IPS DF 6.9 (cell line): ENCODE data around the gene CELF2.

ENCODE experiments used
- DNase-seq: peaks from one replicate; pipeline ENCODE4 v3.0.0-alpha.2; 2013; ENCODE audit warnings: low read depth, low spot score
- H3K27ac ChIP-seq: one replicate; pipeline ENCODE4 v1.5.1; 2013; ENCODE audit warnings: low read length, control low read depth
- H3K27me3 ChIP-seq: 2 replicates; pipeline ENCODE4 v1.6.1; 2013; ENCODE audit warnings: mild to moderate bottlenecking, low read length; ENCODE audit not compliant: control insufficient read depth, insufficient read depth
- H3K36me3 ChIP-seq: 2 replicates; pipeline ENCODE4 v1.6.1; 2013; ENCODE audit warnings: low read length; ENCODE audit not compliant: control insufficient read depth, insufficient read depth
- H3K4me1 ChIP-seq: 2 replicates; pipeline ENCODE4 v1.6.1; 2013; ENCODE audit warnings: low read length; ENCODE audit not compliant: control insufficient read depth, insufficient read depth
- H3K4me3 ChIP-seq: 2 replicates; pipeline ENCODE4 v1.5.1; 2013; ENCODE audit warnings: mild to moderate bottlenecking, low read length
- H3K9me3 ChIP-seq: 2 replicates; pipeline ENCODE4 v1.6.1; 2013; ENCODE audit warnings: low read length, inconsistent platforms; ENCODE audit not compliant: control insufficient read depth, insufficient read depth
- WGBS: extraction: QIAGEN DNeasy Blood & Tissue Kit; methylation state at CpG from one replicate; pipeline ENCODE4 v1.1.7; 2013; ENCODE audit warnings: mixed read lengths, missing lambda C conversion rate; ENCODE audit not compliant: insufficient read length, insufficient coverage; 5-methylcytosine and 5-hydroxymethylcytosine counted together

CELF2 gene

DNA sequence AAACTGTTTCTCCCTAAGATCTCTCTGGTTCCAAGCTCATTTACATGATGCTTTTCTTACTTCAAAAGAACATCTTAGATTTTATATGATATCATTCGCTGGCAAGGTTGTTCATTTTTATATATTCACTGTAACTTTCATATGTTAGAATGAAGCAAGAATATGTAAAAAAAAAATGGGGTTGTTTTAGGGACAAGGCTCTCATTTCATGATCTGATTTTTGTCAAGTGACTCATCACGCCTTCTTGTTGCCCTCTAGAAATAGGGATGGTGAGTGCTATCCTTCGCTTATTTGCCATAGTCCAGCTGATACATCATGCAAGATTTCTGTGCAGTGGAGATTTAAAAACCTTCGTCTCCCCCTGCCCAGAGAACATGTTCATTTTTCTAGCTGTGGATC lies 14.0 kb upstream of the CELF2 start:
- H3K27ac ChIP-seq, result no peak overlapping the region
- 0 out of 2 replicates have a peak, but pooled peaks cover 1% of the 10 kb centered on the region for H3K4me1 ChIP-seq
- WGBS, result no CpG with 5 or more reads among the region's 4 CpGs

GRCh38 chr10:11004144-11005077 lies 13.3 kb upstream of the CELF2 start:
- WGBS, result no CpG with 5 or more reads among the region's 15 CpGs
- Histone ChIP-seq H3K27me3 (no peaks in the 10 kb centered on the region), H3K9me3 (no peaks in the 10 kb centered on the region)

More for the DNA sequence above, 14.0 kb upstream of the CELF2 start:
- Histone ChIP-seq H3K4me3 (no peak overlapping the region), H3K36me3 (no peaks in the 10 kb centered on the region), H3K27me3 (no peaks in the 10 kb centered on the region), H3K9me3 (no peaks in the 10 kb centered on the region)
- DNase-seq, result no peak

DNA sequence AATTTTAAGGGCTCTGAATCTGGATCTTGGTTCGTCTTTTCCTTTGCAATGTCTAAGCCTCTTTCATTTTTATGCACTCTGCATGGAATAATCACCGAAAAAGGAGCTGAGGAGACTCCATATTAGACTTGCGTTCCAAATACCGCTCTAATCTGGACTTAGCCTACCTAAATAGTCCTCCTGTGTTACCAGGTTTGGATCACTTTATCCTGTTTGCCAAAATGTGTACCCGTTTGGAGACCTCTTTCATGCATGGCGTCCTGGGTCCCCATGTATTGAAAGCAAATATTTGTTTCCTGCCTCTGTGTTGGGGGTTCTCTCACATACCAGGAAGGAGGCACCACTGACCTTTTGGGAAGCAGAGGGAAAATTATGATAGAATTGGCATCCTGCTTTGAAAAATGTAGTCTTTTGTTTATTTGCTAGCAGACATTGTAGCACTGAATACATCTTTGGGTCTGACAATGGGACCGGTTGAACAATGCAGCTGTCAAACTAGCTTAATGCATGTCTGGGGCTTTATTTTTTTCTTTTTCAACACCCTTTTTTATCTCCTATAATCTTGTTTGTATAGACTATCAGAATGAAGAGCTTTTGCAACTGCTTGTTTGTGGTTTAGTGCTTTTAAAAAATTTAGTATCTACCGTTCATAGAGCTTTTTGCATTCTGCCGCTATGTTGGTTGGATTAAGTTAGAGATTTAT lies 11.8 kb upstream of the CELF2 start:
- Histone ChIP-seq H3K27ac (no peak overlapping the region), H3K27me3 (no peaks in the 10 kb centered on the region), H3K9me3 (no peaks in the 10 kb centered on the region), H3K36me3 (no peaks in the 10 kb centered on the region), H3K4me1 (0 out of 2 replicates have a peak, but pooled peaks cover 1% of the 10 kb centered on the region), H3K4me3 (no peak overlapping the region)
- WGBS, result no CpG with 5 or more reads among the region's 9 CpGs
- no peak for DNase-seq

More at GRCh38 chr10:11004144-11005077, 13.3 kb upstream of the CELF2 start:
- 0 out of 2 replicates have a peak, but pooled peaks cover 1% of the 10 kb centered on the region for H3K4me1 ChIP-seq
- no peak for DNase-seq
- H3K4me3 ChIP-seq, result no peak overlapping the region
- no peak overlapping the region for H3K27ac ChIP-seq
- H3K36me3 ChIP-seq, result no peaks in the 10 kb centered on the region

- H3K9me3 ChIP-seq, result no peaks in the 10 kb centered on the region
- no peak for DNase-seq
- H3K36me3 ChIP-seq, result no peaks in the 10 kb centered on the region
- no peak overlapping the region for H3K4me3 ChIP-seq
- H3K27me3 ChIP-seq, result no peaks in the 10 kb centered on the region
- H3K27ac ChIP-seq, result no peak overlapping the region
- no CpG with 5 or more reads among the region's 3 CpGs for WGBS
- H3K4me1 ChIP-seq, result 0 out of 2 replicates have a peak, but pooled peaks cover 1% of the 10 kb centered on the region
Measured at GRCh38 chr10:11006428-11006825, 11.2 kb upstream of the CELF2 start.

DNA sequence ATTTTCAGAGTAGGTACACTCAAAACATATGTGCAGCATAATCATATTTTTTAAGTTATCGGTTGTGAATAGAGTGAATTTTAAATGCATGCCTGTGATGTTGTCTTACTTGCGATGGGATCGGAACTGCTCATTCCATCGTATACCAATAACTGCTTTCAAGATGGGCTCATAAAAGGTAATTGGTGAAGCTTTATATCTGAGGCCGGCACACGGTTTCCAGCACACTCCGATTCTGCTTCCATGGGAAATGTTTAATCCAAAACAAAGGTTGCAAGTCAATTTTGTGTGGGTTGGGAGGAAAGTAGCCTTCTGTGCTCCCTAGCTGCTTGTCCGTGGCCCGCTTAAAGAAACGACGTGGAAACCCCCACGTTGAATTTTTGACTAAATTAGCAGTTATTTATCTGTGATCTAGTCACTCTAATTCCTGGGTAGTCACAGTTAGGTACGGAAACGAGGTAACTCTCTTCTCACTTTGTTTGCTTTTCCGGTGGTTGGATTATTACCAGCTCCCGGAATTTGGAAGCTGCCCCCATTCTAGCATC lies 10.1 kb upstream of the CELF2 start:
- Histone ChIP-seq H3K9me3 (no peaks in the 10 kb centered on the region), H3K36me3 (no peaks in the 10 kb centered on the region), H3K27ac (no peak overlapping the region), H3K4me1 (no peaks in the 10 kb centered on the region), H3K27me3 (no peaks in the 10 kb centered on the region), H3K4me3 (no peak overlapping the region)
- no CpG with 5 or more reads among the region's 16 CpGs for WGBS
- no peak for DNase-seq

GRCh38 chr10:11009471-11010308 lies 8.0 kb upstream of the CELF2 start:
- H3K36me3 ChIP-seq, result no peaks in the 10 kb centered on the region
- H3K27me3 ChIP-seq, result no peaks in the 10 kb centered on the region
- no peak for DNase-seq
- no peaks in the 10 kb centered on the region for H3K4me1 ChIP-seq
- no CpG with 5 or more reads among the region's 13 CpGs for WGBS
- H3K27ac ChIP-seq, result no peak overlapping the region
- H3K9me3 ChIP-seq, result no peaks in the 10 kb centered on the region
- H3K4me3 ChIP-seq, result no peak overlapping the region

DNA sequence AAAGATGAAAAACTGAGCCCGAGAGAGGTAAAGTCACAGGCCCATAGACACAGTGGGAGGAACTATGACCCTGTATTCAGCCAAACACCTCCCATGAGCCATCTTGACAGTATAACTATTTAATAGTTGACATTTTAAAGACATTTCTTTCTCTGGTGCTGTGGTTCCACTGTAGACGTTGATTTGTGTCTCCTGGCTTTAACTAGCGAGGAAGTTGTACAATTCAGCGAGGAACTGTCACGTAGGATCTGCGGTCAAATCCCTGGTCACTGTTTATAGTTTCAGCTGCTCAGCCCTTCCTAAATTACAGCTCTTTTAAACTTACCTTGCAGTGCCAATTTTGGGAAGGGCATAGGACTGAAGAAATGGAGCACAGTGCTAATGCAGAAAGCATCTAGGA lies 7.1 kb upstream of the CELF2 start:
- Histone ChIP-seq H3K9me3 (no peaks in the 10 kb centered on the region), H3K4me3 (no peak overlapping the region), H3K27me3 (no peaks in the 10 kb centered on the region), H3K27ac (no peak overlapping the region), H3K36me3 (no peaks in the 10 kb centered on the region), H3K4me1 (no peaks in the 10 kb centered on the region)
- WGBS, result no CpG with 5 or more reads among the region's 6 CpGs
- DNase-seq, result no peak

DNA sequence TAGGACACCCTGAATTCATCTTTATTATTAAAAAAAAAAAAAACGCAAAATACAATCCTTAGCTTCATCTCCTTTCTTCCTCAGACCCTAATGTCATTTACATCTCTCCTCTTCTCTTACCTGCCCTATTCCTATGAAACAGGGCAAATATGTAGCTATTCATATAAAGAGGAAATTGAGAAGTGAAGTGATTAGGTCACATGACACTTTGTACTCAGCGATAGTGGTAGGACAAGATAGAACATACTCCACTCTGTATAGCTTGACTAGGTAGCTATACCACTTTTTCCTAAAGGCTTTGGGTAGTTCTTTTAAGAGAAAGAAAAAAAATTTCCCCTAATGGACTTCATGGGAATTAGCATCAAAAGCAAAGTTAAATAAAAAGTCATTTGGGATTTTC lies 6.2 kb upstream of the CELF2 start:
- WGBS, result 100% methylated on average over 1 of the region's 2 CpGs
- no peak overlapping the region for H3K27ac ChIP-seq

GRCh38 chr10:11011984-11012383 lies 5.7 kb upstream of the CELF2 start:
- Histone ChIP-seq H3K27me3 (no peaks in the 10 kb centered on the region), H3K9me3 (no peaks in the 10 kb centered on the region), H3K4me1 (no peaks in the 10 kb centered on the region), H3K4me3 (no peak overlapping the region), H3K27ac (no peak overlapping the region), H3K36me3 (no peaks in the 10 kb centered on the region)
- no peak for DNase-seq
- WGBS, result no CpG with 5 or more reads among the region's 3 CpGs

More for the DNA sequence above, 6.2 kb upstream of the CELF2 start:
- Histone ChIP-seq H3K4me3 (no peak overlapping the region), H3K36me3 (no peaks in the 10 kb centered on the region), H3K27me3 (no peaks in the 10 kb centered on the region), H3K4me1 (no peaks in the 10 kb centered on the region), H3K9me3 (no peaks in the 10 kb centered on the region)
- no peak for DNase-seq
